Brain microvascular endothelial cell (primary cell): ENCODE results near the gene KIF18B.
A peak's percentile ranks its signal among the peaks of the same experiment; 100 is the strongest.

ENCODE experiments used
- DNase-seq: peaks from one replicate; pipeline ENCODE4 v3.0.0-alpha.2; 2020
- H3K27ac ChIP-seq: fragments of 250-450 bp; sonication (Bioruptor Pico); 2 replicates; pipeline ENCODE4 v1.5.1; 2020; ENCODE audit warnings: mild to moderate bottlenecking, moderate library complexity
- H3K27me3 ChIP-seq: fragments of 250-450 bp; sonication (Bioruptor Pico); replicated peaks from 2 replicates; pipeline ENCODE4 v1.5.1; 2020; ENCODE audit warnings: mild to moderate bottlenecking
- H3K36me3 ChIP-seq: fragments of 250-450 bp; sonication (Bioruptor Pico); replicated peaks from 2 replicates; pipeline ENCODE4 v1.5.1; 2020; ENCODE audit warnings: mild to moderate bottlenecking
- H3K4me3 ChIP-seq: 2 replicates; pipeline ENCODE4 v1.5.1; 2011; ENCODE audit warnings: low read depth, mild to moderate bottlenecking, control low read depth, low read length, moderate library complexity
- in situ Hi-C: cut with HindIII; loops from 2 replicates; pipeline ENCODE4 v1.10.0; 2017; ENCODE audit warnings: low sequenced_read_pairs, low pct_ligation_motif_present
- TF ChIP-seq, protein P1 (sequence below): IDR thresholded peaks from 2 replicates; pipeline ENCODE4 v1.5.1; 2011; ENCODE audit warnings: low read depth, mild to moderate bottlenecking, moderate library complexity, low read length, control low read depth, inconsistent platforms; ENCODE audit errors: missing control alignments

KIF18B gene

DNA sequence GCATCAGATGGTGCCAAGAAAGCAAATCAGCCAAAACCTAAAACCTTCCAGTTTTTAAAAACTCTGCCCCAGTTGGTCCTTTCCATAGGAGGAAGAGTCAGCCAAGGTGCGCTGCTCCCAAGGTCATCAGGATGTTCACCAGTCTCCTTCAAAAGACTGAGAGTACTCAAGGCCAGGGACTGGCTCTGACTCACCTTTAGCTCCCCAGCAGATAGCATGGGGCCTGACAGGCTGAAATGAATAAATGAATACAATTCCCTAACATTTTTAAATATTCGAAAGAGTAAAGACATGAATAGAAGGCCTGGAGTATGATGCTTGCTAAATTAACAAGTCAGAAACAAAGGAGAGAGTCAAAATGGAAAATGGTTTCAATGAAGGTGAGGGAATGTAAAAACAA is 67.5 kb downstream of the KIF18B start:
- Histone ChIP-seq H3K4me3 (no peak overlapping the region), H3K27ac (no peak overlapping the region), H3K36me3 (peaks cover 78% of the 10 kb centered on the region), H3K27me3 (no peaks in the 10 kb centered on the region)
- TF ChIP-seq, protein P1, sequence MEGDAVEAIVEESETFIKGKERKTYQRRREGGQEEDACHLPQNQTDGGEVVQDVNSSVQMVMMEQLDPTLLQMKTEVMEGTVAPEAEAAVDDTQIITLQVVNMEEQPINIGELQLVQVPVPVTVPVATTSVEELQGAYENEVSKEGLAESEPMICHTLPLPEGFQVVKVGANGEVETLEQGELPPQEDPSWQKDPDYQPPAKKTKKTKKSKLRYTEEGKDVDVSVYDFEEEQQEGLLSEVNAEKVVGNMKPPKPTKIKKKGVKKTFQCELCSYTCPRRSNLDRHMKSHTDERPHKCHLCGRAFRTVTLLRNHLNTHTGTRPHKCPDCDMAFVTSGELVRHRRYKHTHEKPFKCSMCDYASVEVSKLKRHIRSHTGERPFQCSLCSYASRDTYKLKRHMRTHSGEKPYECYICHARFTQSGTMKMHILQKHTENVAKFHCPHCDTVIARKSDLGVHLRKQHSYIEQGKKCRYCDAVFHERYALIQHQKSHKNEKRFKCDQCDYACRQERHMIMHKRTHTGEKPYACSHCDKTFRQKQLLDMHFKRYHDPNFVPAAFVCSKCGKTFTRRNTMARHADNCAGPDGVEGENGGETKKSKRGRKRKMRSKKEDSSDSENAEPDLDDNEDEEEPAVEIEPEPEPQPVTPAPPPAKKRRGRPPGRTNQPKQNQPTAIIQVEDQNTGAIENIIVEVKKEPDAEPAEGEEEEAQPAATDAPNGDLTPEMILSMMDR = no peak
- DNase-seq = no peak
- in situ Hi-C loops = loop anchor here (25.0 kb wide), 1 partner anchor 93 kb away; no protein-coding TSS in a partner anchor

DNA sequence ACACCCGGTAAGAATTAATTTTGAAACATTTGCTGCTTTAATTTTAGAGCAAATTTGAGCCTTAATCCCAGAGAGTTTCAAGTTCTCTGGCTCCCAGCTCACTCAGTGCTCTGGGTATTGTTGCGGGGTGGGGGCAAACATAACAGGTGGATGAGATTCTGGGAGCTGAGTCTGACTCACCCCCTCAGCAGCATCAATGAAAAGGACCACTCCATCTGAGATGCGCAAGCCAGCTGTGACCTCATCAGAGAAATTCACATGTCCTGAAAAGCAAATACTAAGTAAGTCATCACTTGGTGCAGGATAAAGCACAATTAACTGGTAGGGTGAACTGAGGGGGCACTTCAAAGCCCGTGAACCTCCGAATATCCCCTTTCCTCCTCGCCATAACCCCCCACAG is 68.2 kb downstream of the KIF18B start:
- H3K4me3 ChIP-seq = no peak overlapping the region
- in situ Hi-C loops = loop anchor here (25.0 kb wide), 1 partner anchor 92 kb away; no protein-coding TSS in a partner anchor
- H3K27ac ChIP-seq = no peak overlapping the region
- no peaks in the 10 kb centered on the region for H3K27me3 ChIP-seq
- TF ChIP-seq, protein P1 = no peak
- H3K36me3 ChIP-seq = peaks cover 75% of the 10 kb centered on the region
- no peak for DNase-seq

DNA sequence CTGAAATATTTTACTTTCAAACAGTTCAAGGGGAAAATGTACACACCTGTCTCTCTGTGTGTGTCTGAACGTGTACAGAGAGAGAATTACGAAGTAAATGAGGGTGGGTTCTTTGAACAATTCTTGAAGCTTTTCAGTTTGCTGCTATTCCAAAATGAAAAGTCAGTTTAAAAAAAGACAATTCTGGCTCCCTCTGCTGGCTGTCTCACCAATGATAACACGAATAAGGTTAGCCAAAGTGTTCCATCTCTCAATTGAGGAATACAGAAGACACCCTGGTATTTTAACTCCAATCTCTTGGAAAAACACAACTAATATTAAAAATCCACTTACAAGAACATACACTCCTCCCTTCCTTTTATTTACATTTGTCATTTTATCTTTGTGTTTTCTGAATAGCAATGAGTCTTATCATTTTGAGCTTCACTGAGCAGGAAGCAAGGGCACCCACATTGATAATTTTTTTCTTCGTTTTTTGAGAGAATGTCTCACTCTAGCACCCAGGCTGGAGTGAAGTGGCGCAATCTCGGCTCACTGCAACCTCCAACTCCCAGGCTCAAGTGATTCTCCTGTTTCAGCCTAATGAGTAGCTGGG is 68.8 kb downstream of the KIF18B start:
- TF ChIP-seq, protein P1 = peak; percentile 66
- Histone ChIP-seq H3K27me3 (no peaks in the 10 kb centered on the region), H3K36me3 (peaks cover 75% of the 10 kb centered on the region), H3K4me3 (no peak overlapping the region), H3K27ac (no peak overlapping the region)
- in situ Hi-C loops = loop anchor here (25.0 kb wide), 1 partner anchor 91 kb away; no protein-coding TSS in a partner anchor
- peak; percentile 16 for DNase-seq

DNA sequence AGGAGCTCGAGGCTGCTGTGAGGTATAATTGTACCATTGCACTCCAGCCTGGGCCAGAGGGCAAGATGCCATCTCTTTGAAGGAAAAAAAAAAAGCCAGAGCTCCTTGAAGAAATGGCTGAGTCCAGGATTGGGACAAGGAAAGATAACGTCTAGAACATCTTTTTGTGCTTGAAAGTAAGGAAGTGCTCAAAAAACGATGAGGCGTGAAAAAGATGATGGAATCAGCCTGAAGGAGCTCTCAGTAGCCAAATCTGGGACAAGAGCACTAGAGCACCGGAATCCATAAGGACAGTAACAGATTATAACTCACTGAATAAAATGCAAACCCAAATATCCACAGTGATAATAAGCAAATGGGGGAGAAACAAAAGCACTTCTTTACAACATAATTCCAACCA is 70.5 kb downstream of the KIF18B start:
- Histone ChIP-seq H3K27me3 (no peaks in the 10 kb centered on the region), H3K36me3 (peaks cover 73% of the 10 kb centered on the region), H3K4me3 (no peak overlapping the region), H3K27ac (no peak overlapping the region)
- DNase-seq = no peak
- TF ChIP-seq, protein P1 = no peak
- in situ Hi-C loops = loop anchor here (25.0 kb wide), 1 partner anchor 90 kb away; no protein-coding TSS in a partner anchor

DNA sequence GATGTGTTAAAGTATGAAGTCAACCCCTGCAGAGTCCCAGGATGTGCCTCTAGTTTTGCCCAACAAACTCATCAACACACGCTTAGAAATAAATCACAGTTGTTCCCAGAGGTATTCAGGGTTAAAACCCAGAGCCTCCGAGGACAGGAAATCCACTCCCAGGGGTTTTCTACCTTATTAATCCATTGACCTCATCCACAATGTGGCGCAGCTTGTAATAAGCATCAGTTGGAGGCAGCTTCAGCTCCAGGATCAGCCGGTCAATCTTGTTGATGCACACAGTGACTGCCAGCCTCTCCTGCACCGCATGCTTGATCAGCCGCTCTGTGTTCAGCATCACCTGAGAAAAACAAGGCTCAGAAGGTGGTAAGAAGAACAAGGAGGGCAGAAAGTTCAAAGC is 71.8 kb downstream of the KIF18B start:
- TF ChIP-seq, protein P1 = no peak
- in situ Hi-C loops = loop anchor here (25.0 kb wide), 1 partner anchor 88 kb away; no protein-coding TSS in a partner anchor
- DNase-seq = no peak
- peaks cover 78% of the 10 kb centered on the region for H3K36me3 ChIP-seq
- no peak overlapping the region for H3K27ac ChIP-seq
- H3K4me3 ChIP-seq = no peak overlapping the region
- no peaks in the 10 kb centered on the region for H3K27me3 ChIP-seq
